ENCODE data around the gene LSAMP. TPM values are rescaled to one million over a fixed set of nuclear protein-coding genes. Genes with fewer than 3 reads are reported as not detected.

Gene LSAMP
- total RNA-seq, 4 donors from 2014 or later = 0.30 to 5.5 (median 1.4) TPM

DNA sequence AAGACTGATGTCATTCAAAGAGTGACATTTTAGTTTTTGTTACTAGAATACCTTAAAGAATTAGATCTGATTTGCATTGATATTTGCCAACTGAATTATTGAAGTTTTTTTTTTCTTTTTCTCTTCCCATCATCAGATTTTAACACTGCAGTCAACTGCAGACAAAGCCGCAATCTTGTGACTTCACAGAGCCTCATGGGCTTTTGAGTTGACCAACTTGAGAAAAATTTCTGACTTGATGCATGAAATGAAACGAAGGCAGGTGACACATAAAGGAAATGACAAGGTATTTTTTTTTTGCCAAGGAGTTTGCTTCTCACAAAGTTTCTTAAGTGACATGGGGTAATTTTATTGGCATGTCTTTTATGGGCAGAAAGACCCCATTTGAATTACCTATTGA lies 438.3 kb downstream of the LSAMP start:
- TF ChIP-seq, protein P1, sequence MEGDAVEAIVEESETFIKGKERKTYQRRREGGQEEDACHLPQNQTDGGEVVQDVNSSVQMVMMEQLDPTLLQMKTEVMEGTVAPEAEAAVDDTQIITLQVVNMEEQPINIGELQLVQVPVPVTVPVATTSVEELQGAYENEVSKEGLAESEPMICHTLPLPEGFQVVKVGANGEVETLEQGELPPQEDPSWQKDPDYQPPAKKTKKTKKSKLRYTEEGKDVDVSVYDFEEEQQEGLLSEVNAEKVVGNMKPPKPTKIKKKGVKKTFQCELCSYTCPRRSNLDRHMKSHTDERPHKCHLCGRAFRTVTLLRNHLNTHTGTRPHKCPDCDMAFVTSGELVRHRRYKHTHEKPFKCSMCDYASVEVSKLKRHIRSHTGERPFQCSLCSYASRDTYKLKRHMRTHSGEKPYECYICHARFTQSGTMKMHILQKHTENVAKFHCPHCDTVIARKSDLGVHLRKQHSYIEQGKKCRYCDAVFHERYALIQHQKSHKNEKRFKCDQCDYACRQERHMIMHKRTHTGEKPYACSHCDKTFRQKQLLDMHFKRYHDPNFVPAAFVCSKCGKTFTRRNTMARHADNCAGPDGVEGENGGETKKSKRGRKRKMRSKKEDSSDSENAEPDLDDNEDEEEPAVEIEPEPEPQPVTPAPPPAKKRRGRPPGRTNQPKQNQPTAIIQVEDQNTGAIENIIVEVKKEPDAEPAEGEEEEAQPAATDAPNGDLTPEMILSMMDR (IDR thresholded peaks at IDR 0.05) = no peak
- TF ChIP-seq POLR2A (IDR thresholded peaks at IDR 0.05) = no peak
- Histone ChIP-seq H3K27me3 (no peaks in the 10 kb centered on the region), H3K36me3 (no peaks in the 10 kb centered on the region), H3K9me3 (no peaks in the 10 kb centered on the region), H3K4me3 (no peak overlapping the region), H3K27ac (no peak overlapping the region), H3K4me1 (peaks cover 0 to 11% (median 9%) of the 10 kb centered on the region in 3 donors)
- intact Hi-C loops (cut with DNase I) = no loop called here
- no peak for DNase-seq
- WGBS, 2 donors = 78 to 79% methylated on average over 2 of the region's 2 CpGs

DNA sequence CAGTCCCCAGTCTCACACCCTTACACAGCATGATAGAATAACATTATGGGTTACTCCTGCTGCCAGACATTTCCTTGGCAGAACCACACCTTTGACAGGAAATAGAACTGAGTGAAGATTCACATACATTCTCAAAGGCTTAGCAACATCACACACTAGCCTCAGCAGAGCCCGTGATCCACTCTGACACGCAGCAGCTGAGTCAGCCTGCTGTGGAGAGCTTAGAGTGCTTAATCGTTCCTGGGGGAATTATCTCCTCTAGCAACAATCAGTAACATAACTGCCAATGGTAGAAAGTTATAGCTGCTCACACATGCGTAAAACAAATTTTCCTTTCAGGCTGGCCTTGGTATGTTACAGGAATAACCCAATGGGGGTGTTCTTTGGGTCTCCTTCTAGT lies 439.9 kb downstream of the LSAMP start:
- no peaks in the 10 kb centered on the region for H3K27me3 ChIP-seq
- no peaks in the 10 kb centered on the region for H3K36me3 ChIP-seq
- peaks cover 0 to 11% (median 9%) of the 10 kb centered on the region in 3 donors for H3K4me1 ChIP-seq
- no peaks in the 10 kb centered on the region for H3K9me3 ChIP-seq
- no peak for TF ChIP-seq POLR2A (IDR thresholded peaks at IDR 0.05)
- TF ChIP-seq, protein P1 (IDR thresholded peaks at IDR 0.05) = no peak
- intact Hi-C loops (cut with DNase I) = no loop called here
- DNase-seq = no peak
- H3K27ac ChIP-seq = no peak overlapping the region
- no peak overlapping the region for H3K4me3 ChIP-seq
- WGBS, 2 donors = 7 to 27% methylated on average over 3 to 4 of the region's 4 CpGs

DNA sequence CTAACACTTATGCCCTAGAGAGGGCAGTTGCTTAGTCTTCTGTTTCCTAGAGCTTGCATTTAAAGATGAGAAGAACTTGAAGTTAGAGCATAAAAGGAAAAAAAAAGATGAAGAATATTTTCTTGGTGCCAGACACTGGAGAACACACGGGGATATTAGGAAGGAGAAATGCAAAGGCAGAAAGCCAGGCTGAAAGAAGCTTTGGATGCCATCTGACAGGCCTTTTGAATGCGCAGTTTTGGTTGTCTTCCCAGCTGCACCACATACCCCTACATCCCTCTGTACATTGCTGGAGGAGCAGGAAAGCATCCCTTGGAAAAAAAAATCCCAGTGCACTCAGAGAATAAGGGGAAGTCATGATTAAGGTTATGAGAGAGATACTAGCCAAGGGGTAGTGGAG lies 443.1 kb downstream of the LSAMP start:
- Histone ChIP-seq H3K27me3 (no peaks in the 10 kb centered on the region), H3K9me3 (no peaks in the 10 kb centered on the region), H3K4me1 (peaks cover 0 to 11% (median 9%) of the 10 kb centered on the region in 3 donors), H3K4me3 (no peak overlapping the region), H3K36me3 (no peaks in the 10 kb centered on the region), H3K27ac (no peak overlapping the region)
- no peak for TF ChIP-seq POLR2A (IDR thresholded peaks at IDR 0.05)
- TF ChIP-seq, protein P1 (IDR thresholded peaks at IDR 0.05) = no peak
- DNase-seq = no peak
- WGBS, 2 donors = 68 to 70% methylated on average over 2 of the region's 2 CpGs
- intact Hi-C loops (cut with DNase I) = no loop called here

DNA sequence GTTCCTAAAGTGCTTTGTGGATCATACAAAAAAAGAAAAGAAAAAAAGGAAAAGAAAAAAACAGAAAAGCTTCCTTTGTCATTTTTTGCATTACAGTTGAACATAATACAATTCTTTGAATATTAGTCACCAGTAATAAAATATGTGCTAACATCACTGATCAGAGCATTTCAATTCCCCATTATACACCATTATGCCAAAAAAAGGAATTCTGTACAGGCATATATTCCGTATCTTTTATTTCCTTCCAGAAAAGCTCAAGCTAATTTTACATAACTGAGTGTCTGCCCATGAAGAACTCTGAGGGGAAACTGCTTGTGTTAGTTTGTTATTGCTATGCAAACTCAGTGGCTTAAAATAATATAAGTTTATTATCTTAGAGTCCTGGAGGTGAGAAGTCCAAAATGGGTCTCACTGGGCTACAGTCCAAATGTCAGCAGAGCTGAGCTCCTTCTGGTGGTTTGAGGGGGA lies 444.1 kb downstream of the LSAMP start:
- intact Hi-C loops (cut with DNase I) = no loop called here
- no peak overlapping the region for H3K4me3 ChIP-seq
- no peaks in the 10 kb centered on the region for H3K36me3 ChIP-seq
- no peaks in the 10 kb centered on the region for H3K27me3 ChIP-seq
- 43 to 55% methylated on average over 1 of the region's 1 CpG for WGBS, 2 donors
- H3K9me3 ChIP-seq = no peaks in the 10 kb centered on the region
- H3K27ac ChIP-seq = no peak overlapping the region
- DNase-seq = no peak
- peaks cover 0 to 11% (median 9%) of the 10 kb centered on the region in 3 donors for H3K4me1 ChIP-seq
- no peak for TF ChIP-seq POLR2A (IDR thresholded peaks at IDR 0.05)
- TF ChIP-seq, protein P1 (IDR thresholded peaks at IDR 0.05) = no peak

DNA sequence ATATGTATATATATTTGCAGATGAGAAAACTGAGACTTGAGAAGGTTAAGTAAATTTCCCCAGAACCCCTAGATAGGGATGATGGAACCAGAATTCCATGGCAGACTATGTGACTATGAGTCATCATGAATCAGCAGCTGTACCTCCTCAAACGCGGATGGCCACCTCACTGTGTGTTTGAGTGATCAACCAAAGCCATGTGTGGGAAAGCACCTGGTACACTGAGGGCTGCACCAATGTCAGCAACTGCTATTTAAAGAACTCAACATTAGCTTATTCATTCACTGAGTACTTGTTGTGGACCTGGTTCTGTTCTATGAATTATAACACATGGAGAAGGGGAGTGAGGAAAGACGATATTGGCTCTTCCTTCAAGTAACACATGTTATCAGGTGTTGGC lies 445.0 kb downstream of the LSAMP start:
- peaks cover 0 to 6% (median 4%) of the 10 kb centered on the region in 3 donors for H3K4me1 ChIP-seq
- TF ChIP-seq, protein P1 (IDR thresholded peaks at IDR 0.05) = no peak
- TF ChIP-seq POLR2A (IDR thresholded peaks at IDR 0.05) = no peak
- WGBS, 2 donors = 19 to 47% methylated on average over 3 of the region's 3 CpGs
- DNase-seq = no peak
- H3K4me3 ChIP-seq = no peak overlapping the region
- no peaks in the 10 kb centered on the region for H3K9me3 ChIP-seq
- H3K27ac ChIP-seq = no peak overlapping the region
- no peaks in the 10 kb centered on the region for H3K27me3 ChIP-seq
- intact Hi-C loops (cut with DNase I) = no loop called here
- H3K36me3 ChIP-seq = no peaks in the 10 kb centered on the region

Data from esophagus squamous epithelium (tissue), 5 donors.